Caco-2 (cell line): ENCODE measurements around the gene PAXX. TPM values are rescaled to one million over a fixed set of nuclear protein-coding genes. Genes with fewer than 3 reads are reported as not detected.

ENCODE experiments used
- BruUV-seq: library from RNA; stranded (reverse); fragments of 400-500 nt; replicated peaks from 2 replicates; lab custom pipeline; 2021; lab: Mats Ljungman, UMichigan
- CTCF ChIA-PET: fragments of 300-600 bp; sonication (Branson Sonifier 250); formaldehyde crosslinking; loops from one replicate; lab custom pipeline; 2022; ENCODE audit warnings: antibody characterized with exemption; lab: Charles Lee
- POLR2A ChIA-PET: fragments of 300-600 bp; sonication (Branson Sonifier 250); formaldehyde crosslinking; loops from one replicate; lab custom pipeline; 2022; ENCODE audit warnings: antibody characterized with exemption; lab: Charles Lee
- DNase-seq, 2 experiments: peaks; one replicate each; pipeline versions ENCODE4 v3.0.0 to v3.0.0-alpha.2; 2020 to 2022
- H3K27me3 ChIP-seq: replicated peaks from 2 replicates; pipeline ENCODE4 v1.6.0; 2011; ENCODE audit warnings: low read length; ENCODE audit not compliant: control insufficient read depth, insufficient read depth
- H3K36me3 ChIP-seq: 2 replicates; pipeline ENCODE4 v1.5.1; 2011; ENCODE audit warnings: low read length; ENCODE audit not compliant: control insufficient read depth, insufficient read depth
- H3K4me1 ChIP-seq: fragments of 250-450 bp; sonication (Bioruptor Pico); 2 replicates; pipeline ENCODE4 v1.5.1; 2020; ENCODE audit warnings: mild to moderate bottlenecking
- H3K4me3 ChIP-seq: 2 replicates; pipeline ENCODE4 v1.5.1; 2011; ENCODE audit warnings: low read depth, mild to moderate bottlenecking, control low read depth, low read length
- H3K9me3 ChIP-seq: fragments of 250-450 bp; sonication (Bioruptor Pico); 2 replicates; pipeline ENCODE4 v1.5.1; 2020; ENCODE audit warnings: mild to moderate bottlenecking, moderate library complexity
- H3K27ac Mint-ChIP-seq: one replicate; pipeline ENCODE4 v1.8.0; 2022; ENCODE audit warnings: mixed read lengths; ENCODE audit not compliant: unreplicated experiment
- H3K27me3 Mint-ChIP-seq: one replicate; pipeline ENCODE4 v1.8.0; 2022; ENCODE audit warnings: mixed read lengths; ENCODE audit not compliant: insufficient read depth, unreplicated experiment
- H3K36me3 Mint-ChIP-seq: one replicate; pipeline ENCODE4 v1.8.0; 2022; ENCODE audit warnings: mild to moderate bottlenecking, mixed read lengths; ENCODE audit not compliant: insufficient read depth, unreplicated experiment
- H3K4me1 Mint-ChIP-seq: one replicate; pipeline ENCODE4 v1.8.0; 2022; ENCODE audit warnings: low read depth, mixed read lengths; ENCODE audit not compliant: unreplicated experiment
- H3K4me3 Mint-ChIP-seq: one replicate; pipeline ENCODE4 v1.8.0; 2022; ENCODE audit warnings: mild to moderate bottlenecking, moderate library complexity, mixed read lengths; ENCODE audit not compliant: unreplicated experiment
- H3K9me3 Mint-ChIP-seq: one replicate; pipeline ENCODE4 v1.8.0; 2022; ENCODE audit warnings: mixed read lengths; ENCODE audit not compliant: unreplicated experiment
- CTCF ChIP-seq, 2 experiments: fragments of 200-600 bp in 1 of 2; IDR thresholded peaks; 1 replicate in 1 of 2; 2 replicates in 1 of 2; pipeline versions ENCODE4 v1.5.1 to v1.8.0; 2011 to 2022; ENCODE audit warnings: antibody characterized with exemption in 1 of 2, control low read depth in 1 of 2, inconsistent platforms in 1 of 2, low read depth in 1 of 2, low read length in 1 of 2, mild to moderate bottlenecking in 1 of 2, moderate library complexity in 1 of 2; ENCODE audit not compliant: insufficient read depth in 1 of 2, severe bottlenecking in 1 of 2, unreplicated experiment in 1 of 2
- intact Hi-C: fragments of 100-400 bp; cut with micrococcal nuclease; formaldehyde crosslinking; loops from one replicate; pipeline ENCODE4 v1.10.0; 2022; ENCODE audit not compliant: unreplicated experiment
- total RNA-seq: library from RNA; stranded (reverse); gene quantifications from 2 replicates; pipeline ENCODE4 v1.2.3, GENCODE V29; 2022

PAXX gene
- total RNA-seq, 1 experiment from 2014 or later: 66.2 TPM

DNA sequence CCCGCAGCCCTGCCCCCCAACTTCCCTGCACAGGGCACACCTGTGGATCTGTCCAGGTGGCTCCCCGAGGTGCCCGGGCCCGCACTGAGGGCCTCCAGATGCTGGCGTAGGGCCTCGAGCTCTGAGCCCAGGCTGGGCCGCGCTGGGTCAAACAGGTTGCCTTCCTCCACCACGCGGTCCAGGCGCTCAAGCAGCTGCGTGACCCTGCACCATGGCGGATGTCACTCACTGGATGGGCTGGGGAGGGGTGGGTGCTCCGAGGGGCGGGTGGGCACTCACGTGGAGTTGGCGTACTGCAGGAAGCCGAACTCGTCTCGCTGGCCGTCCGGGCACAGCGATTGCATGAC, 30.4 kb downstream of the PAXX start:
- Histone ChIP-seq H3K27me3 (no peaks in the 10 kb centered on the region), H3K4me1 (peaks cover 6% of the 10 kb centered on the region), H3K9me3 (no peaks in the 10 kb centered on the region), H3K36me3 (peaks cover 1% of the 10 kb centered on the region), H3K4me3 (no peak overlapping the region)
- no peak for TF ChIP-seq CTCF (IDR thresholded peaks at IDR 0.05; ENCODE audit: insufficient read depth in 1 of 2, low read depth in 1 of 2, low read length in 1 of 2, severe bottlenecking in 1 of 2, unreplicated experiment in 1 of 2)
- Mint-ChIP-seq H3K27ac (no peak overlapping the region), H3K27me3 (no peaks in the 10 kb centered on the region), H3K9me3 (no peaks in the 10 kb centered on the region), H3K4me1 (peaks cover 4% of the 10 kb centered on the region), H3K36me3 (peaks cover 18% of the 10 kb centered on the region), H3K4me3 (no peak overlapping the region)
- BruUV-seq: no TSS peak
- ChIA-PET POLR2A (interaction anchor here (0.6 kb wide), 1 partner anchor 23 kb away, joined by 3 read pairs; no protein-coding TSS in a partner anchor), CTCF (interaction anchor here (0.8 to 2.0 kb wide), 5 partner anchors 9 to 45 kb away, joined by 3 to 7 read pairs (median 4); partner anchors contain the start of genes CLIC3 and FUT7)
- no peak for DNase-seq
- intact Hi-C loops: no loop called here

DNA sequence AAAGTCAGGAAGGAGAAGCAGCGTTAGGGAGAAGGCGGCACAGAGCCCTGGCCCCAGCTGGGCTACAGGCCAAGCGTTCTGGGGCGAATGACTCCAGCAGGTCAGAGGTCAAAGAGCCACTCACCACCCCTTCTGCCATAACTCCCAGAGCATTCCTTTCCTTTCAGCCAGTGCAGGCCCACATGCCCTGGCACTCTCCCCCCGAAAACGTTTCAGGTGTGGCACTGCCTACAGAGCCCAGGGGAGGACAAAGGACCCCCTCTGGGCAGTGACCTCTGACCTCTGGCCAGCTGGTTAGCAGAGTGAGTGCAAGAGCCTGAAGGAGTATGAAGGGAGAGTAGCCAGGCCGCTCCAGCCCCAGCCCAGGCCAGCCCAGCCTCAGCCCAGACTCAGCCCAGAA, 30.9 kb downstream of the PAXX start:
- Mint-ChIP-seq H3K4me1 (peaks cover 4% of the 10 kb centered on the region), H3K9me3 (no peaks in the 10 kb centered on the region), H3K4me3 (no peak overlapping the region), H3K27ac (no peak overlapping the region), H3K27me3 (no peaks in the 10 kb centered on the region), H3K36me3 (peaks cover 18% of the 10 kb centered on the region)
- BruUV-seq: no TSS peak
- intact Hi-C loops: no loop called here
- ChIA-PET CTCF (interaction anchor here (1.2 to 1.4 kb wide), 2 partner anchors 12 to 45 kb away, joined by 3 read pairs; no protein-coding TSS in a partner anchor), POLR2A (no interaction called here)
- no peaks in the 10 kb centered on the region for H3K9me3 ChIP-seq
- peaks cover 1% of the 10 kb centered on the region for H3K36me3 ChIP-seq
- H3K4me1 ChIP-seq: peaks cover 6% of the 10 kb centered on the region
- H3K27me3 ChIP-seq: no peaks in the 10 kb centered on the region
- no peak overlapping the region for H3K4me3 ChIP-seq
- DNase-seq: no peak
- no peak for TF ChIP-seq CTCF (IDR thresholded peaks at IDR 0.05; ENCODE audit: insufficient read depth in 1 of 2, low read depth in 1 of 2, low read length in 1 of 2, severe bottlenecking in 1 of 2, unreplicated experiment in 1 of 2)

DNA sequence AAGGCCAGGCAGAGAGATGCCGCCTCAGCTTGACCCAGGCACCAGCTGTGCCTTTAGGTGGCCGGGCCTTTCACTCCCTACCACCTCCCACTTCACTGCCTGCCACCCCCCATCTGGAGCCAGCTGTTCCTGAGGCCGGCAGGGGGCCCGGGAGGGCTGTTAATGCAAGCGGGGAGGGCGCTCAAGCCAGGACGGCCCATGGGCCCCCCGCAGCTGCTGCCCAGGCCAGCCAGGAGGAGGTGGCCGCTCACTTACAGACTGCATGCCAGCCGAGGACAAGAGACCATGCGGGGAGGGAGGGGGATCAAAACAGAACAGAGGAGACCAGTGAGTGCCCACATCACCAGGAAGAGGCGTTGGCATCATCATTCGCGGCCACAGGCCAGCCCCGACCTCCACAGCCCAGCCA, 31.4 kb downstream of the PAXX start:
- H3K4me3 ChIP-seq: no peak overlapping the region
- H3K4me1 ChIP-seq: peaks cover 7% of the 10 kb centered on the region
- Mint-ChIP-seq H3K27me3 (no peaks in the 10 kb centered on the region), H3K27ac (no peak overlapping the region), H3K4me3 (no peak overlapping the region), H3K9me3 (no peaks in the 10 kb centered on the region), H3K36me3 (peaks cover 18% of the 10 kb centered on the region), H3K4me1 (peaks cover 4% of the 10 kb centered on the region)
- no peak for TF ChIP-seq CTCF (IDR thresholded peaks at IDR 0.05; ENCODE audit: insufficient read depth in 1 of 2, low read depth in 1 of 2, low read length in 1 of 2, severe bottlenecking in 1 of 2, unreplicated experiment in 1 of 2)
- DNase-seq: no peak
- no peaks in the 10 kb centered on the region for H3K9me3 ChIP-seq
- ChIA-PET CTCF (interaction anchor here (1.2 kb wide), 1 partner anchor 11 kb away, joined by 3 read pairs; no protein-coding TSS in a partner anchor), POLR2A (no interaction called here)
- intact Hi-C loops: no loop called here
- BruUV-seq: no TSS peak
- H3K36me3 ChIP-seq: peaks cover 1% of the 10 kb centered on the region
- H3K27me3 ChIP-seq: no peaks in the 10 kb centered on the region
